HEK293 (cell line): ENCODE results near the gene SRRM2.

Experiments
- ATF2 ChIP-seq: fragments of 450-650 bp; formaldehyde crosslinking; IDR thresholded peaks from 2 replicates; pipeline ENCODE4 v1.5.1; 2016; ENCODE audit warnings: missing biosample characterization, missing genetic modification characterization, low read depth
- BCL11B ChIP-seq: fragments of 450-650 bp; formaldehyde crosslinking; IDR thresholded peaks from 2 replicates; pipeline ENCODE4 v1.5.1; 2016; ENCODE audit warnings: low read depth, missing biosample characterization, missing genetic modification characterization
- GLI2 ChIP-seq: fragments of 450-650 bp; formaldehyde crosslinking; IDR thresholded peaks from 2 replicates; pipeline ENCODE4; 2017; ENCODE audit warnings: missing biosample characterization, missing genetic modification characterization, low read depth, borderline replicate concordance
- KLF1 ChIP-seq: fragments of 450-650 bp; formaldehyde crosslinking; IDR thresholded peaks from 2 replicates; pipeline ENCODE4 v1.5.1; 2016; ENCODE audit warnings: missing biosample characterization, missing genetic modification characterization
- OVOL3 ChIP-seq: fragments of 450-650 bp; formaldehyde crosslinking; IDR thresholded peaks from 2 replicates; pipeline ENCODE4 v1.5.1; 2016; ENCODE audit warnings: missing biosample characterization, missing genetic modification characterization
- PRDM10 ChIP-seq: fragments of 450-650 bp; formaldehyde crosslinking; IDR thresholded peaks from 2 replicates; pipeline ENCODE4 v1.5.1; 2016; ENCODE audit warnings: missing biosample characterization, missing genetic modification characterization
- SP3 ChIP-seq: fragments of 450-650 bp; formaldehyde crosslinking; IDR thresholded peaks from 2 replicates; pipeline ENCODE4 v1.5.1; 2016; ENCODE audit warnings: missing biosample characterization, missing genetic modification characterization
- WT1 ChIP-seq: fragments of 450-650 bp; formaldehyde crosslinking; IDR thresholded peaks from 2 replicates; pipeline ENCODE4 v1.5.1; 2016; ENCODE audit warnings: missing biosample characterization, missing genetic modification characterization
- ZNF157 ChIP-seq: fragments of 450-650 bp; formaldehyde crosslinking; IDR thresholded peaks from 2 replicates; pipeline ENCODE4 v1.5.1; 2016; ENCODE audit warnings: missing biosample characterization, missing genetic modification characterization
- ZNF174 ChIP-seq: fragments of 450-650 bp; formaldehyde crosslinking; IDR thresholded peaks from 2 replicates; pipeline ENCODE4 v1.5.0; 2017; ENCODE audit warnings: missing biosample characterization, mild to moderate bottlenecking, missing genetic modification characterization
- ZNF311 ChIP-seq: fragments of 450-650 bp; formaldehyde crosslinking; IDR thresholded peaks from 2 replicates; pipeline ENCODE4 v1.5.1; 2017; ENCODE audit warnings: missing biosample characterization, missing genetic modification characterization, borderline replicate concordance
- ZNF324 ChIP-seq: fragments of 450-650 bp; formaldehyde crosslinking; IDR thresholded peaks from 2 replicates; pipeline ENCODE4 v1.5.1; 2016; ENCODE audit warnings: missing biosample characterization, missing genetic modification characterization
- ZNF341 ChIP-seq: fragments of 450-650 bp; formaldehyde crosslinking; IDR thresholded peaks from 2 replicates; pipeline ENCODE4; 2016; ENCODE audit warnings: low read depth, missing biosample characterization, missing genetic modification characterization
- ZNF394 ChIP-seq: fragments of 450-650 bp; formaldehyde crosslinking; IDR thresholded peaks from 2 replicates; pipeline ENCODE4 v1.5.1; 2016; ENCODE audit warnings: missing biosample characterization, missing genetic modification characterization, mild to moderate bottlenecking, moderate library complexity, borderline replicate concordance
- ZNF404 ChIP-seq: fragments of 450-650 bp; formaldehyde crosslinking; IDR thresholded peaks from 2 replicates; pipeline ENCODE4 v1.5.1; 2017; ENCODE audit warnings: missing biosample characterization, missing genetic modification characterization
- ZNF555 ChIP-seq: fragments of 450-650 bp; formaldehyde crosslinking; conservative IDR thresholded peaks from 2 replicates; pipeline ENCODE4 v1.5.1; 2017; ENCODE audit warnings: missing biosample characterization, mild to moderate bottlenecking, missing genetic modification characterization, inconsistent platforms
- ZNF571 ChIP-seq: fragments of 450-650 bp; formaldehyde crosslinking; IDR thresholded peaks from 2 replicates; pipeline ENCODE4 v1.5.0; 2017; ENCODE audit warnings: missing biosample characterization, missing genetic modification characterization
- ZNF596 ChIP-seq: fragments of 450-650 bp; IDR thresholded peaks from 2 replicates; pipeline ENCODE4 v1.5.0; 2018; ENCODE audit warnings: missing biosample characterization, mild to moderate bottlenecking, missing genetic modification characterization, moderate library complexity
- ZNF677 ChIP-seq: fragments of 450-650 bp; IDR thresholded peaks from 2 replicates; pipeline ENCODE4 v1.5.0; 2018; ENCODE audit warnings: missing biosample characterization, mild to moderate bottlenecking, missing genetic modification characterization, moderate library complexity
- ZXDB ChIP-seq: fragments of 450-650 bp; formaldehyde crosslinking; IDR thresholded peaks from 2 replicates; pipeline ENCODE4 v1.5.1; 2016; ENCODE audit warnings: missing biosample characterization, missing genetic modification characterization
- TF ChIP-seq, protein P1 (sequence below): fragments of 450-650 bp; formaldehyde crosslinking; IDR thresholded peaks from 2 replicates; pipeline ENCODE4 v1.5.1; 2016; ENCODE audit warnings: missing biosample characterization, missing genetic modification characterization
- TF ChIP-seq, protein P2 (sequence below): sonication (generic); formaldehyde crosslinking; IDR thresholded peaks from 2 replicates; pipeline ENCODE4 v1.8.1; 2022; ENCODE audit warnings: mild to moderate bottlenecking, moderate library complexity, missing genetic modification reagents
- TF ChIP-seq, protein P3 (sequence below): fragments of 450-650 bp; formaldehyde crosslinking; IDR thresholded peaks from 2 replicates; pipeline ENCODE4 v1.5.1; 2017; ENCODE audit warnings: missing biosample characterization, missing genetic modification characterization
- TF ChIP-seq, protein P4 (sequence below): fragments of 450-650 bp; formaldehyde crosslinking; IDR thresholded peaks from 2 replicates; pipeline ENCODE4 v1.5.1; 2016; ENCODE audit warnings: missing biosample characterization, missing genetic modification characterization
- TF ChIP-seq, protein P5 (sequence below): IDR thresholded peaks from 2 replicates; pipeline ENCODE4 v1.6.1; 2011; ENCODE audit warnings: mild to moderate bottlenecking, low read depth, low read length, borderline replicate concordance

Gene SRRM2

DNA sequence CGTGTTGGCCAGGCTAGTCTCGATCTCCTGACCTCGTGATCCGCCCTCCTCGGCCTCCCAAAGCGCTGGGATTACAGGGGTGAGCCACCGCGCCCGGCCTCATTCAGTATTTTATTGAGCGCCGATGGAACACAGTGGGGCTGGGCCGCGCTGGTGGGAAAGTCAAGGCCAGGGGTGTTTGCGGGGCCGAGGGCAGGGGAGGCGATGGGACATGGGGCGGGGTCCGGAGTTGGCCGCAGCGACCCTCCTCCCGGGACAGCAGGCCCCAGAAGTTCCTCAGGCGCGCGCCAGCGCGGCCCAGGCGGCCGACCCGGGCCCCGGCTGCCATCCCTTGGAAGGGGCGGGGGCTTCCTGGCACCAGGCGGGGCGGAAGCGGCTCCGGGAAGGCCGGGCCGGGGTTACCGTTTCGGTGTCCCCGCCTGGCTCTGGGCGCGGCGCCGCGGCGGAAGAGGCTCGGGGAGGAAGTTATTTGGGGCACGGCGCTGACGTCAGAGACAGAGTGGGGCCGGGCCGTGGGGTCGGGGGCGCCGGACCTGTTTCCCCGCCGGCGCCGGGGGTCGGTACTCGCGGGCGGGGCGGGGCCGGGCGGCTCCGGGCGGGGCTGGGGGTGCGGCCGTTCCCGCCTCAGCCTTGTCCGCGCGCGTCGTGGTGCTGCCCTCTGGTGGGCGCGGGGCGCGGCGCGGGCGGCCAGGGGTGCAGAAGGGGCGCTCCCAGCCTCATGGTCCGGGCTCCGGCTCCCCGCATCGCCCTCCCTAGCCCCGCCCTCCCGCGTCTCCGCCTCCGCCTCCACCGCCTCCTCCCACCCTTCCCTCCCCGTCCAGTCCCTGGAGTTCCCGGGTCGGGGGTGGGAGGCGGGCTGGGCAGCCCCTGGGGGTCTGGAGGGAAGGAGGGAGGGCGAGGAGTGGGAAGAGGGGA, 31.5 kb upstream of the SRRM2 start (continued):
- TF ChIP-seq OVOL3 (tag by site-specific recombination), result no peak
- TF ChIP-seq ZNF404 (tag by site-specific recombination), result no peak
- no peak for TF ChIP-seq ZNF571
- no peak for TF ChIP-seq ZNF324 (tag by site-specific recombination)
- TF ChIP-seq ZNF394 (tag by site-specific recombination), result no peak
- TF ChIP-seq ZNF174 (tag by site-specific recombination), result no peak
- TF ChIP-seq, protein P1, sequence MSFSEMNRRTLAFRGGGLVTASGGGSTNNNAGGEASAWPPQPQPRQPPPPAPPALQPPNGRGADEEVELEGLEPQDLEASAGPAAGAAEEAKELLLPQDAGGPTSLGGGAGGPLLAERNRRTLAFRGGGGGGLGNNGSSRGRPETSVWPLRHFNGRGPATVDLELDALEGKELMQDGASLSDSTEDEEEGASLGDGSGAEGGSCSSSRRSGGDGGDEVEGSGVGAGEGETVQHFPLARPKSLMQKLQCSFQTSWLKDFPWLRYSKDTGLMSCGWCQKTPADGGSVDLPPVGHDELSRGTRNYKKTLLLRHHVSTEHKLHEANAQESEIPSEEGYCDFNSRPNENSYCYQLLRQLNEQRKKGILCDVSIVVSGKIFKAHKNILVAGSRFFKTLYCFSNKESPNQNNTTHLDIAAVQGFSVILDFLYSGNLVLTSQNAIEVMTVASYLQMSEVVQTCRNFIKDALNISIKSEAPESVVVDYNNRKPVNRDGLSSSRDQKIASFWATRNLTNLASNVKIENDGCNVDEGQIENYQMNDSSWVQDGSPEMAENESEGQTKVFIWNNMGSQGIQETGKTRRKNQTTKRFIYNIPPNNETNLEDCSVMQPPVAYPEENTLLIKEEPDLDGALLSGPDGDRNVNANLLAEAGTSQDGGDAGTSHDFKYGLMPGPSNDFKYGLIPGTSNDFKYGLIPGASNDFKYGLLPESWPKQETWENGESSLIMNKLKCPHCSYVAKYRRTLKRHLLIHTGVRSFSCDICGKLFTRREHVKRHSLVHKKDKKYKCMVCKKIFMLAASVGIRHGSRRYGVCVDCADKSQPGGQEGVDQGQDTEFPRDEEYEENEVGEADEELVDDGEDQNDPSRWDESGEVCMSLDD (tag by site-specific recombination), result 0 out of 2 replicates have a peak, but pooled peaks have one; percentile 36
- peak; percentile 77 for TF ChIP-seq KLF1 (tag by site-specific recombination)
- no peak for TF ChIP-seq ZNF157 (tag by site-specific recombination)
- peak; percentile 89 for TF ChIP-seq ATF2 (tag by site-specific recombination)
- TF ChIP-seq ZNF555 (tag by site-specific recombination), result no peak
- no peak for TF ChIP-seq ZNF677 (tag by site-specific recombination)
- TF ChIP-seq, protein P2, sequence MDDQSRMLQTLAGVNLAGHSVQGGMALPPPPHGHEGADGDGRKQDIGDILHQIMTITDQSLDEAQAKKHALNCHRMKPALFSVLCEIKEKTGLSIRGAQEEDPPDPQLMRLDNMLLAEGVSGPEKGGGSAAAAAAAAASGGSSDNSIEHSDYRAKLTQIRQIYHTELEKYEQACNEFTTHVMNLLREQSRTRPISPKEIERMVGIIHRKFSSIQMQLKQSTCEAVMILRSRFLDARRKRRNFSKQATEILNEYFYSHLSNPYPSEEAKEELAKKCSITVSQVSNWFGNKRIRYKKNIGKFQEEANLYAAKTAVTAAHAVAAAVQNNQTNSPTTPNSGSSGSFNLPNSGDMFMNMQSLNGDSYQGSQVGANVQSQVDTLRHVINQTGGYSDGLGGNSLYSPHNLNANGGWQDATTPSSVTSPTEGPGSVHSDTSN (CRISPR knock-in tag), result no peak
- TF ChIP-seq ZNF596 (tag by site-specific recombination), result no peak
- TF ChIP-seq, protein P3, sequence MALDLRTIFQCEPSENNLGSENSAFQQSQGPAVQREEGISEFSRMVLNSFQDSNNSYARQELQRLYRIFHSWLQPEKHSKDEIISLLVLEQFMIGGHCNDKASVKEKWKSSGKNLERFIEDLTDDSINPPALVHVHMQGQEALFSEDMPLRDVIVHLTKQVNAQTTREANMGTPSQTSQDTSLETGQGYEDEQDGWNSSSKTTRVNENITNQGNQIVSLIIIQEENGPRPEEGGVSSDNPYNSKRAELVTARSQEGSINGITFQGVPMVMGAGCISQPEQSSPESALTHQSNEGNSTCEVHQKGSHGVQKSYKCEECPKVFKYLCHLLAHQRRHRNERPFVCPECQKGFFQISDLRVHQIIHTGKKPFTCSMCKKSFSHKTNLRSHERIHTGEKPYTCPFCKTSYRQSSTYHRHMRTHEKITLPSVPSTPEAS, result no peak
- peak; percentile 63; the same call in 1 of the 2 replicates for TF ChIP-seq ZNF341
- TF ChIP-seq, protein P4, sequence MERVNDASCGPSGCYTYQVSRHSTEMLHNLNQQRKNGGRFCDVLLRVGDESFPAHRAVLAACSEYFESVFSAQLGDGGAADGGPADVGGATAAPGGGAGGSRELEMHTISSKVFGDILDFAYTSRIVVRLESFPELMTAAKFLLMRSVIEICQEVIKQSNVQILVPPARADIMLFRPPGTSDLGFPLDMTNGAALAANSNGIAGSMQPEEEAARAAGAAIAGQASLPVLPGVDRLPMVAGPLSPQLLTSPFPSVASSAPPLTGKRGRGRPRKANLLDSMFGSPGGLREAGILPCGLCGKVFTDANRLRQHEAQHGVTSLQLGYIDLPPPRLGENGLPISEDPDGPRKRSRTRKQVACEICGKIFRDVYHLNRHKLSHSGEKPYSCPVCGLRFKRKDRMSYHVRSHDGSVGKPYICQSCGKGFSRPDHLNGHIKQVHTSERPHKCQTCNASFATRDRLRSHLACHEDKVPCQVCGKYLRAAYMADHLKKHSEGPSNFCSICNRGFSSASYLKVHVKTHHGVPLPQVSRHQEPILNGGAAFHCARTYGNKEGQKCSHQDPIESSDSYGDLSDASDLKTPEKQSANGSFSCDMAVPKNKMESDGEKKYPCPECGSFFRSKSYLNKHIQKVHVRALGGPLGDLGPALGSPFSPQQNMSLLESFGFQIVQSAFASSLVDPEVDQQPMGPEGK, result peak; percentile 71; the same call in 1 of the 2 replicates
- TF ChIP-seq WT1, result no peak
- TF ChIP-seq ZXDB (tag by site-specific recombination), result peak; percentile 55
- TF ChIP-seq, protein P5, sequence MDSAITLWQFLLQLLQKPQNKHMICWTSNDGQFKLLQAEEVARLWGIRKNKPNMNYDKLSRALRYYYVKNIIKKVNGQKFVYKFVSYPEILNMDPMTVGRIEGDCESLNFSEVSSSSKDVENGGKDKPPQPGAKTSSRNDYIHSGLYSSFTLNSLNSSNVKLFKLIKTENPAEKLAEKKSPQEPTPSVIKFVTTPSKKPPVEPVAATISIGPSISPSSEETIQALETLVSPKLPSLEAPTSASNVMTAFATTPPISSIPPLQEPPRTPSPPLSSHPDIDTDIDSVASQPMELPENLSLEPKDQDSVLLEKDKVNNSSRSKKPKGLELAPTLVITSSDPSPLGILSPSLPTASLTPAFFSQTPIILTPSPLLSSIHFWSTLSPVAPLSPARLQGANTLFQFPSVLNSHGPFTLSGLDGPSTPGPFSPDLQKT, result no peak
- TF ChIP-seq GLI2 (tag by site-specific recombination), result no peak
- TF ChIP-seq PRDM10 (tag by site-specific recombination), result peak; percentile 81
- peak; percentile 71 for TF ChIP-seq SP3
- no peak for TF ChIP-seq ZNF311 (tag by site-specific recombination)
- no peak for TF ChIP-seq BCL11B
